HG02763 (cell line): ENCODE data around the gene IGFALS.

Experiments used
- ATAC-seq: cut with Tn5 transposase; IDR thresholded peaks from one replicate; pipeline ENCODE4 v1.9.1; 2021; ENCODE audit warnings: mild to moderate bottlenecking, moderate library complexity; ENCODE audit not compliant: unreplicated experiment

Gene IGFALS

DNA sequence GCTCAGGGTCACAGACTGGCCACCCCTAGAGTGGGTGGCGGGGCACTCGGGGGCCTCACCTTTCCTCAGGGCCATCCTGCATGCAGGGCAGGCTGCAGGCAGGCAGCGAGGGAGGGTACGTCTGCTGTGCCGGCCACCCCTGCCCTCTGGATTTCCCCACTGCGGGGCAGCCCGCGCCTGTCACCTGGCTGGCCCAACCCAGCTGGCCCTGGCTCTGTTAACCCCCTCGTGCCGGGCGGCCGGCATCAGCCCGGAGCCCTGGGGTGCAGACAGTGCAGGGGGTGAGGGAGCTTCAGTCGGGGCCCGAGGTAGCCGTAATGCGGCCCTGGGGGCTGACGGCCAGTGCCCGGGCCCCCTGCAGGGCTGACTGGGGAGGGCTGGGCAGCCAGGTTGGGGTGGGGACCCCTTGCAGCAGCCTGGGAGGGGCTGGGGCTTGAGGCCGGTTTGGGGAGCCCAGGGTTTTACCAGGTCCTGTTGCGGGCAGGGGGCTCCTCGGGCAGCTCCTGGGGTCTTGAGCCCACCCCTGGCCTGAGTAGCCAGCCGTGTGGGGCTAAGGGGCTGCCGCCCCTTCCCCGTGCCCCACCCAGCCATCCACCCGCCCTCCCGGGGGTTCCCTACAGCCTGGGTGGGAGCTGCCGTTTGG is at the start of gene IGFALS:
Gene IGFALS (minus strand): TSS at position 128 of the 643 bp plus-strand sequence. CDS start 53 bp downstream, at position 75.
- no peak for ATAC-seq

GRCh38 chr16:1839554-1839953 is 46.0 kb upstream of the IGFALS start:
- no peak for ATAC-seq

DNA sequence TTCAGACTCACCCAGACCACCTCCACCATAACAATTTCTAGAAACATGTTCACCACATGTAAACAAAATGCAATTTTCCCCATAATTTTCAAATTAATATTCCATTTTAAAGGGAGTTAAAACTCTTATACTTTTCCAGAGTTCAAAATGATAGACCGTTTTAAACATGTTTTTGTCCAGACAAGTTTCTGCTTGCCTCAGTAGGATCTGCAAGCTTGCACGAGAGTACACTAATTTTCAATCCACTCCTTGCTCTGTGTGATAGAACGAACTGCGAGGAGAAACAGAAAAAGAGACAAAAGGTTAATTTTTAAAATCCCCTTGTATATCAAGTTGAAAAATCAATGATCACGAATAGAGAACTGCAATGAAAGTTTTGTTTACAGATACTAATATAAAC is 40.6 kb upstream of the IGFALS start:
- no peak for ATAC-seq

GRCh38 chr16:1832838-1833454 is 39.4 kb upstream of the IGFALS start:
- ATAC-seq, result no peak

- ATAC-seq, result no peak
These were observed 37.9 kb upstream of the IGFALS start for GRCh38 chr16:1831186-1832075.

DNA sequence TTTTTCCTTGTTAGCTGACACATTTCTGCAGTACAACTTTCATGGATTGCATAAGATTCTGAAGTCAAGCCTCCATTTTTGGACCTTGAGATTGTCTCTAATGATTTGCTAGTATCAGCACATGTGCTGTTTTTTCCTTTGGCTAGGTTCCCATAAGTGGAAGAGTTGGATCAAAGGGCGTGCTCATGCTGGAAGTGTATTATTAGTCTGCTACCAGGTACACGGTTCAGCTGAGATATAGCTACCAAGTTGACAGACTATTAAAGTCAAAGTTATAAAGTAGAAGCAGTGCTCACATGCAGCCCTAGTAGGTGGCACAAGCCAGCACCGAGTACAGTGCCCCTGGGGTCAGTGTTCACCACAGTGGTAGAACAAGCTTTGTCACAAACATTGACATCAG is 36.7 kb upstream of the IGFALS start:
- ATAC-seq, result no peak

- no peak for ATAC-seq
These were observed 35.3 kb upstream of the IGFALS start for GRCh38 chr16:1828645-1829410.

DNA sequence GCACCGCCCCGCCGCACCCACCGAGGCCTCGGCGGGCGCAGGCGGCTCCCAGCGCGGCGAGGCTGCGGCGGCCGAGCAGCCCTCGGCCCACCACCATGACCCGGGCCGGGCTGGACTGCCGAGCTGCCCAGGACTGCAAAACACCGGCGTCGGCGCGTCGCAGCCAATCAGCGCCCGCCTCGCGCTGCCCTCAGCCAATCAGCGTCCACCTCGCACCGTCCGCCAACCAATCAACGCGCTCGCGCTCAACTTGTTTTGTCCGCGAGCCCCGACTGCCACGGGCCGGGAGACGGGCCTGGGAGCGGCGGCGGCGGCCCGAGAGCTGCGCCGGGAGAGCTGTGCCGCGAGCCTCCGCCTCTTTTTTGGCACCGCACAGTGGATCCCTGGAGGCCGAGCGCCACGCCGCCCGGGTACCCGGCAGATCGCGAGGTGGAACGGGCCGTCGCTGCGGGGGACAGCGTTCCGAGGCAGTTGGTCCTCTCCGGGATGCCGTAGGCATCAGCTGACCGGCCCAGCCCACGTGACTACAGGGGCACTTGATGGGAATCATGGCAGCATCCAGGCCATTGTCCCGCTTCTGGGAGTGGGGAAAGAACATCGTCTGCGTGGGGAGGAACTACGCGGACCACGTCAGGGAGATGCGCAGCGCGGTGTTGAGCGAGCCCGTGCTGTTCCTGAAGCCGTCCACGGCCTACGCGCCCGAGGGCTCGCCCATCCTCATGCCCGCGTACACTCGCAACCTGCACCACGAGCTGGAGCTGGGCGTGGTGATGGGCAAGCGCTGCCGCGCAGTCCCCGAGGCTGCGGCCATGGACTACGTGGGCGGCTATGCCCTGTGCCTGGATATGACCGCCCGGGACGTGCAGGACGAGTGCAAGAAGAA is 33.4 kb upstream of the IGFALS start, which contains the start of the genes FAHD1 and HAGH:
Gene FAHD1 (plus strand): TSS at position 516 of the 883 bp plus-strand sequence. CDS start 33 bp downstream, at position 549.
Gene HAGH (minus strand): TSS at position 135 of the 883 bp plus-strand sequence. CDS start 38 bp downstream, at position 97.
- peak; percentile 80 for ATAC-seq

- ATAC-seq, result peak; percentile 42
These were observed 32.6 kb upstream of the IGFALS start for GRCh38 chr16:1825864-1826690.

- no peak for ATAC-seq
These were observed 31.9 kb upstream of the IGFALS start for GRCh38 chr16:1825381-1825863.

GRCh38 chr16:1823821-1824220 is 30.3 kb upstream of the IGFALS start:
- no peak for ATAC-seq

GRCh38 chr16:1822801-1823200 is 29.3 kb upstream of the IGFALS start:
- no peak for ATAC-seq

DNA sequence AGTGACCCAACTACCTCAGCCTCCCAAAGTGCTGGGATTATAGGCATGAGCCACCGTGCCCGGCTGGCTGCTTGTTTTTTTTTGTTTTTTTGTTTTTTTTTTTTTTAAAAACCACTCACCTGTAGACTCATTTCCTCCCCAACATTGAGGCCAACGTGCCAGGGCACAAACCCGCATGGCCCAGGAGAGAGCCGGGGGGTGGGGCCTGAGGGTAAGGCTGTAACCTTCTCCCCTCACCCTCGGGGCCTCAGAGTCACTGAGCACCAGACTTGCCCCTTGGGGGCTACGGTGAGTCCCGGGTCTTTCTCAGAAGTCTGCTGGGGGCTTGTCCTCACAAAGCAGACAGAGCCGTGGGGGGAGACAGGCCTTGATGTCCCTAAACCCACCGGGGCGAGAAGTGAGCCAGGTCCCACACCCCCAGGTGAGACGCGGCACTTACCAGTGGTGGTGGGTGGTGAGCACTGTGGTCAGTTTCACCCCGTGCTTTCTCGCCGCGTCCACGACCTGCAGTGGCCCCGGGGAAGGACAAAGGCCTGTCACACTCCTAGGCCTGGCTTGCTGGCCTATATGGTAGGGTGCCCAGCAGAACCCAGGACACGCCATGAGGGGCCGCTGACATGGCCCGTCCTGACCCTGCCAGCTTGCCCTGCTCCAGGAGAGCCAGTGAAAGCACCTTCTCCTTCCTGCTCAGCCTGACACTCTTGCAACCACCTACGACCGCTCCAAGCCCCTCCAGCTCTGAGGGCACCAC is 28.5 kb upstream of the IGFALS start:
- no peak for ATAC-seq

DNA sequence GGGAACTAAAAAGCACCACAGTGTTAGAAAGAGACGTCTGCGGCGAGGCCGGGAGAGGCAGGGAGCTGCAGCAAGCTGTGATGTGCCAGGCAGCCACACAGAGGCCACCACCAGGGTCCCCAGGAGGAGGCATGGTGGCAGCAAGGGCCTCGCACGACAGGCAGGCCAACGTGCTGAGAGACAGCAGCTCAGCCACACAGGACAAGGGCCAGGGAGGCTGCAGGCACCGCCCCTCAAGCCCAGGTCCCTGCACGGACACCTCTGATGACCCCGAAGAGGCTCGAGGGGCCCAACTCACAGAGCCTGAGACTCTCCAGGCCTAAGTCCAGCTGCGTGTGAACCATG is 27.4 kb upstream of the IGFALS start:
- ATAC-seq, result no peak

DNA sequence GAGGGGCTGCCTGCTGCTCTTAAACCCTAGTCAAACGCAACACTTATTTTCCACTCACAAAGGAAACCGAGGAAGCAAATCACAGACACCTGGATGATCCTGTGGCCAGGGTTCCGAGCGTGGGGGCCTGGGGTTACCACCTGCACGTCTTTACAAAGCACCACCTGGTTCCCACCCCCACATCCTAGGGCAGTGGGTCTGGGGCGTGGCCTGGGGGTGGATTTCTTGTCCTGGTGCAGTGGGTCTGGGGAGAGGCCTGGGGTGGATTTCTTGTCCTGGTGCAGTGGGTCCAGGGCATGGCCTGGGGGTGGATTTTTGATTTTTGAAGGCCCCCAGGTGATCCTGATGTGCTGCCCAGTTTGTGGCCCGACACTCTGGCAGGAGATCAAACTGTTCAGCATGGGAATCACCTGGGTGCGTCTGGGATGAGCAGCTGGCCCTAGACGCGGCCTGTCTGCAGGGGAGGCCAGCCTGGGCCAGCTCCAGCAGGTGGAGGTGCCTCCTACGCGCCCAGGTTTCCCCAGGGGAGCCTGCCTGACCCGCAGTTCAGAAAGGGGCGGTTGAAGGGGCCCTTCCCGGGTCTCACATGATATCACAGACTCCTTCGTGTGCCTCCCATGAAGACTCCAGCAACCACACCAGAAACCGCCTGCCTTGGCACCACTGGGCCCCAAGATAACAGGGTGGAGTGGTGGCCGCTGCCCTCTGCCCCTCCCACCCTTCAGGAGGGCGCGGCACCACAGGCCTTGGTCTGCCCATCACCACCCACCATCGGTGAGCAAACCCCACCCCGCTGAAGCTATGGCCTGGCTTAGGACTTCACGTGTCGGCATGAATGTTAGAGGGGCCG is 26.8 kb upstream of the IGFALS start:
- ATAC-seq, result no peak

DNA sequence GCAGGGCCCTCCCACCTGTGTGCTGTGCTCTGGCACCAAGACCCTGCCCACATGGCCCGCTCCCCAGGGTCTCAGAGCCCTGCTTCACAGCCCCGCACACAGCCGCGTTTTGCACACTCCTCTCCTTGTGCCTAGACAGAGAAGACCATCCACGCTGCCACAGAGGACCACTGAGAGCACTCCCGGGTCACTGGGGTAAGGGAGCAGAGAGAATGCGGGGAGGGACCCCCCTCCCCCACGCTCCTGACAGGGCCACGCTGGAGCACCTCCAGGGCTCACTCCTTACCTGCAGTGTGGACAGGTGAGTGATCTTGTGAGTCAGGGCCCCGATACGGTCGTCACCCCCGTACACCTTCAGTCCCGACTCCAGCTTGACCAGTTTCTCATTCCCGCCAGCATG is 26.1 kb upstream of the IGFALS start:
- no peak for ATAC-seq

GRCh38 chr16:1818873-1819525 is 25.5 kb upstream of the IGFALS start:
- ATAC-seq, result no peak
